ENCODE results near the gene KLK3. TPM values are rescaled to one million over a fixed set of nuclear protein-coding genes. Genes with fewer than 3 reads are reported as not detected.

The KLK3 gene
- total RNA-seq, 1 donor from 2014 or later: not detected

DNA sequence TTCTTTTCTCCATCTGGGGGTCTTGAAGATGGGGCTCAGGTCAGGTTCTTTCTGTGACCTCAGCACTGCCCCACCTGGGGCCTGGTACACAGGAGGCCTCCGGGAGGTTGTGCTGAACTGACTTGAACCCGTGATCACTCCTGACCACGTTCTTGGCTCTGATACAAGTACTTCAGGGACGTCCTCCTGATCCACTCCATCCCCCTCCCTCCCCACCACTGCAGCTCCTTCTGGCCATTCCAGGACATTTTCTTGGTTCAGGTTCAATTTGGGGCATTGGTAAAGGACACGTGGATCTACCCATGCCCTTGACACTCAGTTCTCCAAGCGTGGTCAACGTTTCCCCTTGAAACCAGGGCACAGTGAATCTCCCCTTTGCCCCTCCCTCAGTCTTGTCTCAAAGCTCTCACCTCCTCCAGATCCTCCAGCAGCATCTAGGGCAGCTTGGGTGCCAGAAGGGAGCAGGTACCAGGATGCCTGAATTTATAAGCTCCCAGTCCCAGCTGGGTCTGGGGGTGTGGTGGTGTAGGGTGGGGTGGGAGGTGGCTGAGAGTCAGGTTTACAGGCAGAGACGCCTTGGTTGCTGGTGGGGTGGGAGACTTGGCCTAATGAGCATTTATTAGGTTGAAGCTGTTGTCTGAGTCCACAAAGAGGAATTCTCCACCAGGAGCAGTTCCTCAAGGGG, 21.5 kb upstream of the KLK3 start, which contains the start of gene KLK15:
Gene KLK15 (minus strand): TSS at position 458 of the 685 bp plus-strand sequence. CDS start 2,082 bp downstream, outside the sequence.
- Histone ChIP-seq H3K27me3 (ENCODE audit: control insufficient read depth, insufficient read depth, low read length) (peaks cover 4% of the 10 kb centered on the region), H3K4me3 (ENCODE audit: low read depth, low read length) (no peak within 1 kb of the TSS), H3K36me3 (ENCODE audit: control insufficient read depth, insufficient read depth, low read length) (no peaks in the 10 kb centered on the region)
- TF ChIP-seq, protein P1, sequence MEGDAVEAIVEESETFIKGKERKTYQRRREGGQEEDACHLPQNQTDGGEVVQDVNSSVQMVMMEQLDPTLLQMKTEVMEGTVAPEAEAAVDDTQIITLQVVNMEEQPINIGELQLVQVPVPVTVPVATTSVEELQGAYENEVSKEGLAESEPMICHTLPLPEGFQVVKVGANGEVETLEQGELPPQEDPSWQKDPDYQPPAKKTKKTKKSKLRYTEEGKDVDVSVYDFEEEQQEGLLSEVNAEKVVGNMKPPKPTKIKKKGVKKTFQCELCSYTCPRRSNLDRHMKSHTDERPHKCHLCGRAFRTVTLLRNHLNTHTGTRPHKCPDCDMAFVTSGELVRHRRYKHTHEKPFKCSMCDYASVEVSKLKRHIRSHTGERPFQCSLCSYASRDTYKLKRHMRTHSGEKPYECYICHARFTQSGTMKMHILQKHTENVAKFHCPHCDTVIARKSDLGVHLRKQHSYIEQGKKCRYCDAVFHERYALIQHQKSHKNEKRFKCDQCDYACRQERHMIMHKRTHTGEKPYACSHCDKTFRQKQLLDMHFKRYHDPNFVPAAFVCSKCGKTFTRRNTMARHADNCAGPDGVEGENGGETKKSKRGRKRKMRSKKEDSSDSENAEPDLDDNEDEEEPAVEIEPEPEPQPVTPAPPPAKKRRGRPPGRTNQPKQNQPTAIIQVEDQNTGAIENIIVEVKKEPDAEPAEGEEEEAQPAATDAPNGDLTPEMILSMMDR (IDR thresholded peaks at IDR 0.05; ENCODE audit: insufficient read depth, low read length, poor library complexity, severe bottlenecking): no peak
- no peak for DNase-seq (ENCODE audit: low read depth)

DNA sequence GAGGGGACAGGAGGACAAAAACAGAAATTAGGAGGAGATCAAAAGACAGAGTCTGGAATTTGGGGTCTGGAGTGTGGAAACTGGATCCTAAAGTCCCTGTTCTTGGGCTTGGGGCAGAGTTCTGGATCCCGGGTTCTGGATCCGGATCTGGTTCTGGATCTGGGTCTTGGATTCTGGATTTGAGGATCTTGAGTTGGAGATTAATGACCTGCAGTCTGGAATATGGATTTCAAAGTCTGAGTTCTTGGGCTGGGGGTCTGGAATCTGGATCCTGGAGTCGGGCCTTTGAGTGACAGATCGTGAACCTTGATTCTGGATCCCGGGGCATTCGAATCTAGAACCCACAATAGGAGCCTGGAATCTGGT, 20.9 kb upstream of the KLK3 start:
- TF ChIP-seq, protein P1 (IDR thresholded peaks at IDR 0.05; ENCODE audit: insufficient read depth, low read length, poor library complexity, severe bottlenecking): no peak
- peaks cover 4% of the 10 kb centered on the region for H3K27me3 ChIP-seq (ENCODE audit: control insufficient read depth, insufficient read depth, low read length)
- no peak for DNase-seq (ENCODE audit: low read depth)
- no peaks in the 10 kb centered on the region for H3K36me3 ChIP-seq (ENCODE audit: control insufficient read depth, insufficient read depth, low read length)
- no peak overlapping the region for H3K4me3 ChIP-seq (ENCODE audit: low read depth, low read length)

DNA sequence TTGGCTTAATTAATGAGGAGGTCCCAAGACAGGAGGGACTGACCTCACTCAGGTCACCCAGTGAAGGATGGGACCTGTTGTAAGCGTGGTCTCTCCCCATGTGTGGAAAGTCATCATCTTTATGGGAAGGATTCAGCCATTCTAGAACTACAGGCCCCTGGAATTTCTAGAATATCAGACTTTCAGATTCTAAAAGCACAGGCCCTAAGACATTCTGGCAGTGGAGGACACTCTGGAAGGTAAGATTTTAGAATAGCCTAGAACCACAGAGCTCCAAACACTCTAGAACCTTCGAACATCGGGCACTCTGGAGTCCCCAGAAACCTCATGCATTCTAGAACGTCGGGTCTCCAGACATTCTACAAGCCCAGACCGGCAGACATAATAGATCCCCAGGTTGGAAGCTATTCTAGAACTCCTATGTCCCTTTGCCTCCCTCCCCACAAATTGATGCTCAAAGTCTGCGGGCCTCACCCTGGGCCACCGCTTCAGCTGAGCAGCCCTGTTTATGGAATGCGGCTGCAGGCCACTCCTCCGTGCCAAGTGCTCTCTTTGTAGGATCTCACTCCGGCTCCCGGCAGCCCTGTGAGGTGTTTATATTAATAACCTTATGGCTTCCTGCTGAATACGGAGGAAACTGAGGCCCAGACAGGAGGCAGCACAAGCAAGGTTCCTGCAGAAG, 19.5 kb upstream of the KLK3 start:
- H3K27me3 ChIP-seq (ENCODE audit: control insufficient read depth, insufficient read depth, low read length): peaks cover 4% of the 10 kb centered on the region
- H3K36me3 ChIP-seq (ENCODE audit: control insufficient read depth, insufficient read depth, low read length): no peaks in the 10 kb centered on the region
- TF ChIP-seq, protein P1 (IDR thresholded peaks at IDR 0.05; ENCODE audit: insufficient read depth, low read length, poor library complexity, severe bottlenecking): no peak
- peak overlapping the region; percentile 65 for H3K4me3 ChIP-seq (ENCODE audit: low read depth, low read length)
- DNase-seq (ENCODE audit: low read depth): no peak

DNA sequence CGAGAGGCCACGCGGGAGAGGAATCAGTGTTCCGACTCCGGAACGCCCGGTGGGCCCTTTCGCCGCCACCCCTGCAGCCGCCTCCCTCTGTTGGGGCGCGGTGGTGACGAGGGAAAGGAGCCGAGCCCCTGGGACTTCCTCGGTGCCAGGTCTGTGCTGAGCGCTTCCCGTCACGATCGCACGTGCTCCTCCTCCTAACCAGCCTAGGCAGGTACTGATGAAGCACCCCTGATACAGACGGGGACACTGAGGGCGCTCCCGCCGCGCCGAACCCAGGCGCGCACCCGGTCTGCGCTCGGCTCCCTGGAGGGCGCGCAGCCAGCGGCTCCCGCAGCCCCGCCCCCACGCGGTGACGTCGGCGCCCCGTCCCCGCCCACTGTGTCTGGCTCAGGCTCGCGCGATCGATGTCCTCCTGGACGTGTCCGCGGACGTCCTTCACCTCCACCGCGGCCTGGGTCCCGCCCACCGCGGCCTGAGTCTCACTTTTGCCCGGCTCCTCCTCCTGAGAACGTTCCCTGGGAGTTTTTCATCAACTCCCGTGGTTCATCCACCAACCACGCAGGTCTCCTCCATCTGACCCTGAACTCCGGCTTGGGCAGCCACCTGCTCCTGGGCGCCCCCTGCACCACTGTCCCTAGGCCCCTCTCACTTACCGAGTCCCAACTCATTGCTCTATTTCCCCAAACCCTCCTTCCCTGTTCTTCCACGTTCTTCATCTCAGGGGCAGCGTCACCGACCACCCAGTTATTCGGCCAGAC, 18.8 kb upstream of the KLK3 start:
- no peak for DNase-seq (ENCODE audit: low read depth)
- peak overlapping the region; percentile 65 for H3K4me3 ChIP-seq (ENCODE audit: low read depth, low read length)
- peaks cover 4% of the 10 kb centered on the region for H3K27me3 ChIP-seq (ENCODE audit: control insufficient read depth, insufficient read depth, low read length)
- H3K36me3 ChIP-seq (ENCODE audit: control insufficient read depth, insufficient read depth, low read length): no peaks in the 10 kb centered on the region
- TF ChIP-seq, protein P1 (IDR thresholded peaks at IDR 0.05; ENCODE audit: insufficient read depth, low read length, poor library complexity, severe bottlenecking): no peak

DNA sequence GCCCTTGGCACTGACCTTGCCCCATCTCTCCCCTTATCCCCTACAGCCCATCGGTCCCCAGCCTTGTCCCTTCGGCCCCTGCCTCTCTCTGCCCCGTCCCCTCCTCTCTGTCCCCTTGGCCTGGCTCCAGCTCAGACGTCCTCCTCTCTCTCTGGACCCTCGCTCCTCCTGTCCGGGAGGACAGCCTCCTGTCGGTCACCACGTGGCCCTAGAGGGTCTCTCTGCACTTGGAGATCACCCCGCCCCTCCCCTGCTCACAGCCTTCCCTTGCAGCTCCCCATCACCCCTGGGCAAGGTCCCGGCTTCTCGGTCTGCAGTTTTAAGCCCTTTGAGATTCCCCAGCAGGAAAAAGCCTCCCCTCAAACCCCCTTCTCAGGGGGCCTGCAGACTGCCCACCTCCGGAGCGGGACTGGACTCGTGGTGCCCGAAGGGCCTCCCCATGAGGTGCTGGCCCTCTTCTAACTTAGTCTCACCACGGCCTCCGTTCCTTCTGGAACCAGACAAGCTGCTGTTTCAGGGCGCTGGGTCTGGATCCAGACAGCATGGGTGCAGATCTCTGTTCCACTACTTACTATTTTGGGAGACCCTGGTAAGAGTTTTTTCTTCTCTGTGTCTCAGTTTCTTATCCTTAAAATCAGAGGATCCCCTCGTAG, 18.0 kb upstream of the KLK3 start:
- H3K4me3 ChIP-seq (ENCODE audit: low read depth, low read length): no peak overlapping the region
- no peaks in the 10 kb centered on the region for H3K36me3 ChIP-seq (ENCODE audit: control insufficient read depth, insufficient read depth, low read length)
- TF ChIP-seq, protein P1 (IDR thresholded peaks at IDR 0.05; ENCODE audit: insufficient read depth, low read length, poor library complexity, severe bottlenecking): no peak
- H3K27me3 ChIP-seq (ENCODE audit: control insufficient read depth, insufficient read depth, low read length): peaks cover 4% of the 10 kb centered on the region
- no peak for DNase-seq (ENCODE audit: low read depth)

Measured in kidney epithelial cell (primary cell).